ENCODE measurements around the gene ANKRD13B. TPM values are rescaled to one million over a fixed set of nuclear protein-coding genes. Genes with fewer than 3 reads are reported as not detected.
"Not testable (repeated sequence)": the region's sequence is repeated elsewhere in the genome, so short reads cannot be mapped to it uniquely, and the experiment has no call there.

The ANKRD13B gene
- total RNA-seq, 1 donor from 2014 or later, result 13.8 TPM

DNA sequence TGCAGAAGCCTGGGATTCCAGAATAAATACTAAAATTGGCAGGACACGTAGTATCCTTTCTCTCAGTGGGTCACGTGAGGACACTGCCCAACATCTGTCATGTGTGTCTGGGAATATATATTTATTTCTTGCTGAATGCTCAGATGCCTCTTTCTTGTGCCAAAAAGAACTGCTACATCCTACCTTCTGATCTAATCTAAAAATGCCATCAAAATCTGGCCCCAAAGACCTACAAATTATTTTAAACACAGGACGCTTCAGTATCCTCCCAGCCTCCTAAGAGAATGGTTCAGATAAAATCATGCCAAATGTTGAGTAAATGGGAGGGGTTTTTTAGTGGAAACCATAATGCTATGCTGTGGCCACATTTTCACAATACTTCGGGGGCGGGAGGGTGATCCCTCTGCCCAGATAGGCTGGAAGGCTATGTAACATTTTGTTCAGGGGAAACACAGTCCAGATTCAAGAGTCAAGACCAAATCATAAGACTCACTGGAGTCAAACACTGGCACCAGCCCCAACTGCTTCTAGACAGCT lies 52.7 kb downstream of the ANKRD13B start:
- TF ChIP-seq, protein P1, sequence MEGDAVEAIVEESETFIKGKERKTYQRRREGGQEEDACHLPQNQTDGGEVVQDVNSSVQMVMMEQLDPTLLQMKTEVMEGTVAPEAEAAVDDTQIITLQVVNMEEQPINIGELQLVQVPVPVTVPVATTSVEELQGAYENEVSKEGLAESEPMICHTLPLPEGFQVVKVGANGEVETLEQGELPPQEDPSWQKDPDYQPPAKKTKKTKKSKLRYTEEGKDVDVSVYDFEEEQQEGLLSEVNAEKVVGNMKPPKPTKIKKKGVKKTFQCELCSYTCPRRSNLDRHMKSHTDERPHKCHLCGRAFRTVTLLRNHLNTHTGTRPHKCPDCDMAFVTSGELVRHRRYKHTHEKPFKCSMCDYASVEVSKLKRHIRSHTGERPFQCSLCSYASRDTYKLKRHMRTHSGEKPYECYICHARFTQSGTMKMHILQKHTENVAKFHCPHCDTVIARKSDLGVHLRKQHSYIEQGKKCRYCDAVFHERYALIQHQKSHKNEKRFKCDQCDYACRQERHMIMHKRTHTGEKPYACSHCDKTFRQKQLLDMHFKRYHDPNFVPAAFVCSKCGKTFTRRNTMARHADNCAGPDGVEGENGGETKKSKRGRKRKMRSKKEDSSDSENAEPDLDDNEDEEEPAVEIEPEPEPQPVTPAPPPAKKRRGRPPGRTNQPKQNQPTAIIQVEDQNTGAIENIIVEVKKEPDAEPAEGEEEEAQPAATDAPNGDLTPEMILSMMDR (IDR thresholded peaks at IDR 0.05; ENCODE audit: insufficient read depth, low read length, poor library complexity, severe bottlenecking), result no peak
- Histone ChIP-seq H3K36me3 (ENCODE audit: control insufficient read depth, insufficient read depth, low read length) (no peaks in the 10 kb centered on the region), H3K4me3 (ENCODE audit: low read depth, low read length) (no peak overlapping the region), H3K27me3 (ENCODE audit: control insufficient read depth, insufficient read depth, low read length) (no peaks in the 10 kb centered on the region)
- DNase-seq (ENCODE audit: low read depth), result no peak

DNA sequence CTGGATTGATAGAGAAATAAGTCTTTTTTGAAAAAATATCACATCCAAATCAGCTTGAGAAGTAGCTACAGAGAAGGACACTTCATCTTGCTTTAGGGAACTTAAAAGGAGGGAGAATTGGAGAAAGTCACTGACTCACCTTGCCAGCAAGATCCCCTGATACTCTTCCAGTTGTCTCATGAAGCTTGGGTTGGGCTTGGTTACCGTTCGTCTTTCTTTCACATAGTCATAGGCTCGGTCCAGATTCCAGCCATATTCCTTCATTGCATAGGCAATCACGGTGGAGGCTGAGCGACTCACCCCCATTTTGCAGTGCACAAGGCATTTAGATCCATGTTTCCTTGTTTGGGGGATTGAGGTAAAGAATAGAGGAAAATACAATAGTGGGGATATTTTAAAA lies 55.1 kb downstream of the ANKRD13B start:
- no peak overlapping the region for H3K4me3 ChIP-seq (ENCODE audit: low read depth, low read length)
- no peaks in the 10 kb centered on the region for H3K36me3 ChIP-seq (ENCODE audit: control insufficient read depth, insufficient read depth, low read length)
- no peak for DNase-seq (ENCODE audit: low read depth)
- TF ChIP-seq, protein P1 (IDR thresholded peaks at IDR 0.05; ENCODE audit: insufficient read depth, low read length, poor library complexity, severe bottlenecking), result no peak
- no peaks in the 10 kb centered on the region for H3K27me3 ChIP-seq (ENCODE audit: control insufficient read depth, insufficient read depth, low read length)

DNA sequence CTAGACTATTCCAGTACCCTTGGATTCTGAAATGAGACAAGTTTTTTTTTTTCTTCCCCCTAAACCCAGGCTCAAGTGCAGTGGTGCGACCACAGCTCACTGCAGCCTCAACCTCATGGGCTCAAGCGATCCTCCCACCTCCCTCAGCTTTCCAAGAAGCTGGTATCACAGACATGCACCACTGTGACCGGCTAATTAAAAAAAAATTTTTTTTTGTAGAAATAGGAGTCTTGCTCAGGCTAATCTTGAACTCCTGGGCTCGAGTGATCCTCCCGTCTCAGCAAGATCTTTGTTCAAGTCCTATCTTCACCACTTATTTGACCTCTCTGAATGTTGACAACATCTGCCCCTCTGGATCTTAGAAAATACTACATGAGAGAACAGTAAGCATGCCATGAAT lies 56.4 kb downstream of the ANKRD13B start:
- no peak for DNase-seq (ENCODE audit: low read depth)
- TF ChIP-seq, protein P1 (IDR thresholded peaks at IDR 0.05; ENCODE audit: insufficient read depth, low read length, poor library complexity, severe bottlenecking), result no peak
- no peaks in the 10 kb centered on the region for H3K27me3 ChIP-seq (ENCODE audit: control insufficient read depth, insufficient read depth, low read length)
- no peaks in the 10 kb centered on the region for H3K36me3 ChIP-seq (ENCODE audit: control insufficient read depth, insufficient read depth, low read length)
- H3K4me3 ChIP-seq (ENCODE audit: low read depth, low read length), result no peak overlapping the region

DNA sequence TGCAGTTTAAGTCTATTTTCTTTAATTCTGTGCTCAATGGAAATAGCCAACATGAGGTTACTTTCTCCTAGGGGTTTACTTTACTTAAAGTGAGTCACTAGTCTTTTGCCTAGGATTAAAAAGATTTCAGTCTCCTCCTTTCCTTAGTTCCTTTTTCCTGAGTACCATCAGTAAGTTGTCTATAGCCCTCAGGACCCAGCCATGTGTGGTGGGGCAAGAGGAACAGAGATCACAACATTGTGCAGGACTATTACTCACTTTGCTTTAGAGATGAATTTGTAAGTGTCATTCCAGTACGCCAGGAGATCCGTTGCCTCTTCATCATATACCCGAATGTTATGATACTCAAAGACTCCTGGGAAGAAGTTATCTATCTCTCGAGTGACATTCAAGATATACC lies 57.5 kb downstream of the ANKRD13B start:
- no peak for DNase-seq (ENCODE audit: low read depth)
- TF ChIP-seq, protein P1 (IDR thresholded peaks at IDR 0.05; ENCODE audit: insufficient read depth, low read length, poor library complexity, severe bottlenecking), result no peak
- no peaks in the 10 kb centered on the region for H3K36me3 ChIP-seq (ENCODE audit: control insufficient read depth, insufficient read depth, low read length)
- H3K27me3 ChIP-seq (ENCODE audit: control insufficient read depth, insufficient read depth, low read length), result no peaks in the 10 kb centered on the region
- H3K4me3 ChIP-seq (ENCODE audit: low read depth, low read length), result no peak overlapping the region

DNA sequence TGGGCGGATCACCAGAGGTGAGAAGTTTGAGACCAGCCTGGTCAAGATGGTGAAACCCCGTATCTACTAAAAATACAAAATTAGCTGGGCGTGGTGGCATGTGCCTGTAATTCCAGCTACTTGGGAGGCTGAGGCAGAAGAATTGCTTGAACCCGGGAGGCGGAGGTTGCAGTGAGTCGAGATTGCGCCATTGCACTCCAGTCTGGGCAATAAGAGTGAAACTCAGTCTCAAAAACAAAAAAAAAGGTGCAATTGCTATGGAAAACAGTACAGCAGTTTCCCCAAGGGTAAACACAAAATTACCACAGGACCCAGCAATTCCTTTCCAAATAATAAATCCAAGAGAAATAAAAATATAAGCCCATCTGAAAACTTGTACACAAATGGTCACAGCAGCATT lies 59.0 kb downstream of the ANKRD13B start:
- H3K27me3 ChIP-seq (ENCODE audit: control insufficient read depth, insufficient read depth, low read length); H3K4me3 ChIP-seq (ENCODE audit: low read depth, low read length); H3K36me3 ChIP-seq (ENCODE audit: control insufficient read depth, insufficient read depth, low read length); DNase-seq (ENCODE audit: low read depth): not testable (repeated sequence)

DNA sequence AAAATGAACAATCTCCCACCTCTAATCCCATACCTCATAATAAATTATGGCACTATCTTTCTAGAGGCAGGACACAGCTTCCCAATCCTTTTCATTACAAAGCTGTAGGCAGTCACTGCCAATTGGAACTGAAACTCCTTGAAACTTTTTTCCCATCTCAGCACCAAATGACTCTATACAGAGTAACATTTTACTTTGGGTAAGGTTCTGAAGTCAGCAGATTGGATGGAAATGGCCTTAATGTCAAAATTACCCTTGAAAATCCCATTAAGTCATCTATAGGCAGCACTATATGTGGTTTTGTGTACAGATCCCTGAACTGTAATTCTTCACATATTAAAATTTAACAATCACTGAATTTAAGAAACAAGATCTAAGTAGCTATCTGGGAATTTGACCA lies 60.0 kb downstream of the ANKRD13B start:
- TF ChIP-seq, protein P1 (IDR thresholded peaks at IDR 0.05; ENCODE audit: insufficient read depth, low read length, poor library complexity, severe bottlenecking), result no peak
- DNase-seq (ENCODE audit: low read depth), result no peak

More for the DNA sequence above, 60.0 kb downstream of the ANKRD13B start:
- H3K27me3 ChIP-seq (ENCODE audit: control insufficient read depth, insufficient read depth, low read length), result no peaks in the 10 kb centered on the region
- no peak overlapping the region for H3K4me3 ChIP-seq (ENCODE audit: low read depth, low read length)
- H3K36me3 ChIP-seq (ENCODE audit: control insufficient read depth, insufficient read depth, low read length), result no peaks in the 10 kb centered on the region

Measured in kidney epithelial cell (primary cell).